ENCODE results near the gene TXNDC12. TPM values are rescaled to one million over a fixed set of nuclear protein-coding genes. Genes with fewer than 3 reads are reported as not detected.
"Not testable (repeated sequence)": the region's sequence is repeated elsewhere in the genome, so short reads cannot be mapped to it uniquely, and the experiment has no call there.

TXNDC12 gene
- total RNA-seq, 4 donors from 2014 or later = 42.7 to 54.6 (median 48.7) TPM

GRCh38 chr1:52026278-52026677 is 28.7 kb downstream of the TXNDC12 start:
- Histone ChIP-seq H3K4me1 (peaks cover 0 to 1% of the 10 kb centered on the region in 2 donors), H3K27ac (no peak overlapping the region), H3K36me3 (peaks cover 20 to 27% of the 10 kb centered on the region in 2 donors), H3K4me3 (replicated peaks in 1 of 3) (no peak overlapping the region), H3K9me3 (no peaks in the 10 kb centered on the region), H3K27me3 (no peaks in the 10 kb centered on the region)
- TF ChIP-seq, protein P1, sequence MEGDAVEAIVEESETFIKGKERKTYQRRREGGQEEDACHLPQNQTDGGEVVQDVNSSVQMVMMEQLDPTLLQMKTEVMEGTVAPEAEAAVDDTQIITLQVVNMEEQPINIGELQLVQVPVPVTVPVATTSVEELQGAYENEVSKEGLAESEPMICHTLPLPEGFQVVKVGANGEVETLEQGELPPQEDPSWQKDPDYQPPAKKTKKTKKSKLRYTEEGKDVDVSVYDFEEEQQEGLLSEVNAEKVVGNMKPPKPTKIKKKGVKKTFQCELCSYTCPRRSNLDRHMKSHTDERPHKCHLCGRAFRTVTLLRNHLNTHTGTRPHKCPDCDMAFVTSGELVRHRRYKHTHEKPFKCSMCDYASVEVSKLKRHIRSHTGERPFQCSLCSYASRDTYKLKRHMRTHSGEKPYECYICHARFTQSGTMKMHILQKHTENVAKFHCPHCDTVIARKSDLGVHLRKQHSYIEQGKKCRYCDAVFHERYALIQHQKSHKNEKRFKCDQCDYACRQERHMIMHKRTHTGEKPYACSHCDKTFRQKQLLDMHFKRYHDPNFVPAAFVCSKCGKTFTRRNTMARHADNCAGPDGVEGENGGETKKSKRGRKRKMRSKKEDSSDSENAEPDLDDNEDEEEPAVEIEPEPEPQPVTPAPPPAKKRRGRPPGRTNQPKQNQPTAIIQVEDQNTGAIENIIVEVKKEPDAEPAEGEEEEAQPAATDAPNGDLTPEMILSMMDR (IDR thresholded peaks at IDR 0.05) = no peak
- no peak for TF ChIP-seq POLR2A (IDR thresholded peaks at IDR 0.05)
- no peak for DNase-seq
- 94 to 100% methylated on average over 2 of the region's 2 CpGs for WGBS, 2 donors
- intact Hi-C loops (cut with DNase I) = no loop called here

GRCh38 chr1:52022133-52022532 is 32.9 kb downstream of the TXNDC12 start:
- H3K4me1 ChIP-seq = no peaks in the 10 kb centered on the region
- no peak overlapping the region for H3K27ac ChIP-seq
- TF ChIP-seq, protein P1 (IDR thresholded peaks at IDR 0.05) = no peak
- TF ChIP-seq POLR2A (IDR thresholded peaks at IDR 0.05) = no peak
- DNase-seq = no peak
- intact Hi-C loops (cut with DNase I) = no loop called here
- no peaks in the 10 kb centered on the region for H3K9me3 ChIP-seq
- H3K27me3 ChIP-seq = no peaks in the 10 kb centered on the region
- H3K4me3 ChIP-seq (replicated peaks in 1 of 3) = no peak overlapping the region
- peaks cover 22 to 39% of the 10 kb centered on the region in 2 donors for H3K36me3 ChIP-seq
- WGBS, 2 donors = 89 to 90% methylated on average over 2 of the region's 2 CpGs

- no peaks in the 10 kb centered on the region for H3K4me1 ChIP-seq
- 90 to 92% methylated on average over 7 of the region's 7 CpGs for WGBS, 2 donors
- no peak overlapping the region for H3K27ac ChIP-seq
- no peaks in the 10 kb centered on the region for H3K36me3 ChIP-seq
- H3K4me3 ChIP-seq (replicated peaks in 1 of 3) = no peak overlapping the region
- intact Hi-C loops (cut with DNase I) = no loop called here
- no peak for DNase-seq
- H3K27me3 ChIP-seq = no peaks in the 10 kb centered on the region
- TF ChIP-seq, protein P1 (IDR thresholded peaks at IDR 0.05) = no peak
- no peak for TF ChIP-seq POLR2A (IDR thresholded peaks at IDR 0.05)
- no peaks in the 10 kb centered on the region for H3K9me3 ChIP-seq
These were observed 46.8 kb downstream of the TXNDC12 start for GRCh38 chr1:52008071-52008809.

DNA sequence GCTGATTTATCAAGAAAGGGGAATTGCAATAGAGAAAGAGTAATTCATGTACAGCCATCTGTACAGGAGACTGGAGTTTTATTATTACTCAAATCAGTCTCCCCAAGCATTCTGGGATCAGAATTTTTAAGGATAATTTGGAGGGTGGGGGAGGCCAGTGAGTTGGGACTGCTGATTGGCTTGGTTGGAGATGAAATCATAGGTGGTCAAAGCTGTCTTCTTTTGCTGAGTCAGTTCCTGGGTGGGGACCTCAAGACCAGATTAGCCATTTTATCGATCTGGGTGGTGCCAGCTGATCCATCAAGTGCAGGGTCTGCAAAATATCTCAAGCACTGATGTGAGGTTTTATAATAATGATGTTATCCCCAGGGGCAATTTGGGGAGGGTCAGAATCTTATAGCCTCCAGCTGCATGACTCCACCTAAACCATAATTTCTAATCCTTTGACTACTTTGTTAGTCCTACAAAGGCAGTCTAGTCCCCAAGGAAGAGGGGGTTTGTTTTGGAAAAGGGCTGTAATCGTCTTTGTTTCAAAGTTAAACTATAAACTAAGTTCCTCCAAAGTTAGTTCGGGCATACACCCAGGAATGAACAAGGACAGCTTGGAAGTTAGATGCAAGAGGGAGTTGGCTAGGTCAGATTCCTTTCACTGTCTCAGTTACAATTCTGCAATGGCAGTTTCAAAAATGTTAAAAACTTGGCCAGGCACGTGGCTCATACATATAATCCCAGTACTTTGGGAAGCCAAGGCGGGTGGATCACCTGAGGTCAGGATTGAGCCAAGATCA is 47.6 kb downstream of the TXNDC12 start:
- Histone ChIP-seq H3K36me3 (no peaks in the 10 kb centered on the region), H3K4me3 (replicated peaks in 1 of 3) (no peak overlapping the region), H3K9me3 (no peaks in the 10 kb centered on the region), H3K27ac (no peak overlapping the region), H3K4me1 (no peaks in the 10 kb centered on the region), H3K27me3 (no peaks in the 10 kb centered on the region)
- WGBS, 2 donors = 62 to 66% methylated on average over 5 of the region's 5 CpGs
- DNase-seq = no peak
- intact Hi-C loops (cut with DNase I) = no loop called here
- no peak for TF ChIP-seq POLR2A (IDR thresholded peaks at IDR 0.05)
- TF ChIP-seq, protein P1 (IDR thresholded peaks at IDR 0.05) = no peak

DNA sequence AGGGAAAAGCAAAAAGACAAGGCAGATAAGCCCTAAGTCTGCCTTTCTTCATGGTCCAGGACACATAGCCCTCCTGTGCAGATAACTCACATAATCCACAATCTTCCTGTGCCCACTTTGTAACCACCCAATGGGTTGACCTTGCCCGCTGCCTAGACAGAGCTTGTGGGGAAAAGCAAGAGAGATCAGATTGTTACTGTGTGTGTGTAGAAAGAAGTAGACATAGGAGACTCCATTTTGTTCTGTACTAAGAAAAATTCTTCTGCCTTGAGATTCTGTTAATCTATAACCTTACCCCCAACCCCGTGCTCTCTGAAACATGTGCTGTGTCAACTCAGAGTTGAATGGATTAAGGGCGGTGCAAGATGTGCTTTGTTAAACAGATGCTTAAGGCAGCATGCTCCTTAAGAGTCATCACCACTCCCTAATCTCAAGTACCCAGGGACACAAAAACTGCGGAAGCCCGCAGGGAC is 48.9 kb downstream of the TXNDC12 start:
- H3K36me3 ChIP-seq; intact Hi-C loops (cut with DNase I); H3K27ac ChIP-seq; H3K9me3 ChIP-seq; H3K4me1 ChIP-seq; H3K27me3 ChIP-seq; H3K4me3 ChIP-seq (replicated peaks in 1 of 3); DNase-seq: not testable (repeated sequence)
- WGBS, 2 donors = 25 to 26% methylated on average over 4 to 5 of the region's 5 CpGs

DNA sequence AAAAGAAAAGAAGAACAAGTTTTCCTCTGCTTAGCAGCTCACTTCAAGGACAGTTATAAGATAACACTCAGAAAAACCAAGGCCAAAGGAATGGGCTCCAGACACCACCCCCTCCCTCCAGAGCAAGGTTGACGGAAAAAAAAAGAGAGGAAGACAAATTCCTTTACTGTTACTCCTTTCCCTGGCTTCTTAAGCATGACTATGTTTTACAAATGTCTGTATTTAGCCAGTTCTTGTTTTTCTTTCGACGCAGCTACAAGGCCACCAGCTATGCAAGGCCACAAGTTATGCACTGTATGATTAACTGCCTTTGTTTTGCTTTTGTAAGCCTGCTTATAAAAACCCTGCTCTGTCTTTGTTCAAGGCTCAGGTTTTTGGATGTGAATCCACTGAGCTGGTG is 49.4 kb downstream of the TXNDC12 start:
- H3K4me3 ChIP-seq (replicated peaks in 1 of 3); H3K36me3 ChIP-seq; H3K27ac ChIP-seq; H3K27me3 ChIP-seq; DNase-seq; H3K4me1 ChIP-seq; intact Hi-C loops (cut with DNase I); H3K9me3 ChIP-seq: not testable (repeated sequence)
- 19 to 23% methylated on average over 3 of the region's 3 CpGs for WGBS, 2 donors
